Nucleus accumbens (tissue), 56 donors: ENCODE data around the gene CGNL1.

Experiments used
- DNase-seq, 56 donors: peaks; one replicate each; lab custom pipeline; 2025; lab: John Stamatoyannopoulos, UW

The CGNL1 gene

GRCh38 chr15:57538821-57539220 lies 162.5 kb downstream of the CGNL1 start:
- DNase-seq, result no peak

DNA sequence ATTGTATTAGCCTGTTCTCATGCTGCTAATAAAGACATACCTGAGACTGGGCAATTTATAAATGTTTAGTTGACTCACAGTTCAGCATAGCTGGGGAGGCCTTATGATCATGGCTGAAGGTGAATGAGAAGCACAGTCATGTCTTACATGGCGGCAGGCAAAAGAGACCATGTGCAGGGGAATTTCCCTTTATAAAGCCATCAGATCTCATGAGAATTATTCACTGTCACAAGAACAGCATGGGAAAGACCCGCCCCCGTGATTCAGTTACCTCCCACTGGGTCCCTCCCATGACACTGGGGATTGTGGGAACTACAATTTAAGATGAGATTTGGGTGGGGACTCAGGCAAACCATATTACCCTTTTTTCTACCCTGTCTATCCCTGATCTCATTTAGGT lies 163.9 kb downstream of the CGNL1 start:
- DNase-seq, result no peak

DNA sequence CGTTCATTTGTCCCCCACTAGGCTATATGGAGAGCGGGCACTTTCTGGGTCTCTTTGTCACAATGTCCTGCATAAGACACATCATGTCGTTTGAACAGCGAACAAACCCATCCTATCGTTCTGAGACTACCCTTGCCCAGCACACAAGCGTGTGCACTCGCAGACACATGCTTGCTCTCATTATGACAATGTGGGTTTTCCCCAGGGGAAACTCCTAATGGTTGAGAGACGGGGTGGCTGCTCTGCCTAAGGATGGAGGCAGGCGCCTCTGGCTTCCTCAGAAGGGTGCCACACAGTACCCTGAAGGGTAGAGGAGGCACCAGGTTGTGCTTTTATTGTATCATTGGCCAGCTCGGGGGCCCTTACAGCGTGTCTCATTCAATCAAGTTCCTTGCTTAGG lies 164.4 kb downstream of the CGNL1 start:
- DNase-seq, result no peak

- no peak for DNase-seq
These were observed 165.0 kb downstream of the CGNL1 start for GRCh38 chr15:57541271-57541670.

DNA sequence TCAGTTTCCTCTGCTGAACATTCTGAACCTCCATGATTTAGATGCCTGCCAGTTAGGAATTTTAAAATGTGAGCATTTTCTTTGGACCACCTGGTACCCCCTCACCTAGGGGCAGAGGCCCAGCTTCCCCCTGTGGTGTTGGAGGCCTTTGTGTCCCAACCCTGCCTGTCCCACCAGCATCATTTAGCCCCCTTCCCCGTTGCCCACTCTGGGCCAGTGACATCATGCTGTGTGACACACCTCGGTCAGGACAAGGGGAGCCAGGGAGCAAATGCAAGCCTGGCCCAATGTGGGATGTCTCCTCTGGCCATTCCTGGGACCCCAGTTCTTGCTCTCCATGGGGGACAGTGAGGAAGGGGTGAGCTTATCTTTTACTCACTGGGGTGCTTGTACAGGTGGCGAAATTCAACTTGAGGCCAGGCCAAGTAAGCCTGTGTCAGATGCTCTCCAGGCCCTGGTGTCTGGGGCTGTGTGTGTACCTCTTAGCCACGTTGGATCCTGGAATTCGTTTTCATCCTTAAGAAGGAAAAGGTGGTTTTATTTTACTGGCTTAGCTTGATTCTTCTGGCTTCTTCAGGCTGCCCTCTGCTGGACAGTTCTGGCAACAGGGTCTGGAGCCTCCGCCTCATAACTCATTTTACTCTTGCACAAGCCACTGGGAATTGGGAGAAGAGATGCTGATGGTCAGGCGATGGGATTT lies 165.7 kb downstream of the CGNL1 start:
- peak in 35 of 56 donors; percentile 6 to 79 (median 25) for DNase-seq

DNA sequence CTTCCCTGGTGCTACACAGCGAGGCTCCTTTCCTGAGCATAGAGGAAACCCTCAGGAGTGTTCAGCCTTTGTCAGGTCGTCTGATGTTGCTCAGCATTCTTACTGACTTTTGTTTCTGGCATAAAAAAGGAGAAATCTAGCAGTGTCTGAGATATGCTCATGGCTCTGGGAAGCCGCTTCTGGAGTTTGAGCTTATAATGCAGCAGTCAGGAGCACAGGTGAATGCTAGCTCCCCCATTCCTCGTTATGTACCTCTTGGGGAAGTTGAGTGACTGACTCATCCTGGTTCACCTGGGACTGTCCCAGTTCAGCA lies 166.2 kb downstream of the CGNL1 start:
- DNase-seq, result no peak

DNA sequence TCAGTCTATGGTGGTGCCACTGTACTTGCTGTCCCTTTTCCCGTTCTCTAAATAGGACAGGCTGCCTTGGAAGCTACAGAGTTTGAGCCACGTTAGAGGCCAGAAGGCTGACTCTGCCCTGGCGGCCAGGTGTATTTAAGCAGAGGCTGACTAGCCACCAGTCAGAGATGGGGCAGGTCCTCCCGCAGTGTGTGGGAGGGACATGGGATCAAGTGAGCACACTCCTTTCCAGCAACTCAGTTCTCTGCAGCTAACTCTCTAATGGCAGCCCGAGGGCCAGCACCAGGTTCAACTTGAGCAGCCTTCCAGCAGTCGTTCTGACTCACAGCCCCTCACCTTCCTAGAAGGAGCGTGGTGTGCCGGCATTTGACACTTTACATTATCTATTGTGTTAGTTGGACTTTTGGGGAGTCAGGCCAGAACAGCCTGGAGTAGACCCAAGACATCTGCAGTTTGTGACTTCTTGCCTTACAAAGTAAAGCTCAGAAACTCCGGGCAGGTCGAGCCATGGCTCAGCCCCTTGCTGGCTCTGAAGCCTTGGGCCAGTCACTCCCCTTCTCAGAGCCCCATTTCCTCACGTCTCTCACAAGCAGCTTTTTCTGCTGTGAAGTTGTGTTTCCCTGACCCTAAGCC lies 168.7 kb downstream of the CGNL1 start:
- no peak for DNase-seq

DNA sequence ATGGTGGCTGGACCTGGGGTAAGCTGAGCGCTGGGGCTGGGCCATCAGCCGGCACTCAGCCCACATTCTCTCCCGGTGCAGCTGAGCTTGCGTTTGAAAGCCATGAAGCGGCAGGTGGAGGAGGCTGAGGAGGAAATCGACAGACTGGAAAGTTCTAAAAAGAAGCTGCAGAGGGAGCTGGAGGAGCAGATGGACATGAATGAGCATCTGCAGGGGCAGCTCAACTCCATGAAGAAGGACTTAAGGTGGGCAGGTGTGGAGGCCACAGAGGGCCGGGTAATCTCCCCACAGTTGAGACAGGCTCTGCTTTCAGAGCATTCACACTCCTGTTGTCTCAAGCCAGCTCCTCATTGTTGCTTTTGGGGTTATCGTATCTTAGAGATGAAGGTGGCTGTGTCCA lies 169.7 kb downstream of the CGNL1 start:
- DNase-seq, result no peak

- no peak for DNase-seq
These were observed 171.0 kb downstream of the CGNL1 start for GRCh38 chr15:57547243-57547755.

DNA sequence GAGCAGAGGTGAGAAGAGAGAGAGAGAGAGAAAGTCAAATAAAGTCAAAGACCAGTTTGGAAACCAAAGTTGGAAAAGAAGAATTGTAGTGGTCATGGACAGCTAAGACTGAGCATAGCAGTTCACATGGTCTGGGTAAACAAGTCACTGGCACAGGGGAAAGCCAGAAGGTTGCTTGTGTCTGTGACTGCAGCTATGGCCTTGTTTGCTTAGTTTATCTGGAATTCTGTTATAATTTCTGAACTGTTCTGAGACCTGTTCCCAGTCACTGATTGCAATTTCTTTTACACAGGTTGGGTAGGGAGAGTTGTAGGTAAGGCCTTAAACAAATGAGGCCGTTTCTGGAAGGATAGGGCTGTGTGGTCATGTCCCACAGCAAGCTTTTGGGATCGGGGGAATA lies 172.0 kb downstream of the CGNL1 start:
- DNase-seq, result no peak

GRCh38 chr15:57548835-57549234 lies 172.5 kb downstream of the CGNL1 start:
- no peak for DNase-seq

- no peak for DNase-seq
These were observed 173.6 kb downstream of the CGNL1 start for GRCh38 chr15:57549935-57550334.

DNA sequence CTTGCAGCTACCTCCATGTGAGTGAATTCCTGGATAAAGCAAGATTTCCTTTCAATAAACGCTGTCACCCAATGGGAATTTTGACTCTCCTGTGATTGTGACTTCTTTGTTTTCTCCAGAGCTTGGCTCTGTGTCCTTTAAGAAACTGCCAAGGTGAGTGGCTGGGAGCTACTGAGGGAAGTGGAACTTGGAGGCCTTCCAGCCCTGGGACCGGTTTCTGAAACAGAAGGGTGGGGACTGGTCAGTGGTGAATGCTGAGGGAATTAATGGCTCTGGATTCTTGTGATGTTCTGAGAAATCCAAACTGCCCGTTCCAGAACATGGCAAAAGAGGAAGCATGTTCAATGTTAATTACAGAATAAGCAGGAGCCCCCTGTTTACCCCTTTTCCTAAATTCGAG lies 174.3 kb downstream of the CGNL1 start:
- peak in 31 of 56 donors; percentile 8 to 78 (median 30) for DNase-seq

- no peak for DNase-seq
These were observed 175.7 kb downstream of the CGNL1 start for GRCh38 chr15:57551715-57552677.

DNA sequence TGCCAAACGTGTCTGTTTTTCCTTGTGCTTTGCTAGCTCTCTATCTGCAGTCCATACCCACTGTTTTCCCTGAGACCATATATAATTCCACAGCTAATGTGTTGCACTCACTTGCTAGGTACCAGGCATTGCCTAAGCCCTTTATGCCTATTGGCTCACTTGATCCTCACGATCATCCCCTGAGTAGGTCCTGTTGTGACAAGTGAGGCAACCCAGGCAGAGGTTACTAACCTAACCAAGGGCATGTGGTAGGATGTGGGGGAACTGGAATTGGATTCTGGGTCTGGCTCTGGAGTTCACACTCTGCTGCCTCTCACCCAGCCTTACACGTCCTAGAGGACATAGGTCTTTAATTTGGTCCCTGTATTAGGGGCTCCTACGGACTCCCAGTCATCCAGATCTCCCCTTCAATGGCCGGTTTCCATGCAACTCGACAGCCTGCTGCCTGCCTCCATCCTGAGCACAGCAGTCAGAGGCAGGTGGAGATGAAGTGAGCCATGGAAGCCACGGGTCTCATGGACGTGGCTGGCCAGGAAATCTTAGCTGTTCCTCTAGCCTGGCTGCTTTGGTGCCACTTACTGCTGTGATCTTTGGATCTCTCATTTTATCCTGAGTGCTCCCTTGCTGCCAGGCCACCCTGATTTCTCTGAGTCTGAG lies 176.5 kb downstream of the CGNL1 start:
- DNase-seq, result no peak

DNA sequence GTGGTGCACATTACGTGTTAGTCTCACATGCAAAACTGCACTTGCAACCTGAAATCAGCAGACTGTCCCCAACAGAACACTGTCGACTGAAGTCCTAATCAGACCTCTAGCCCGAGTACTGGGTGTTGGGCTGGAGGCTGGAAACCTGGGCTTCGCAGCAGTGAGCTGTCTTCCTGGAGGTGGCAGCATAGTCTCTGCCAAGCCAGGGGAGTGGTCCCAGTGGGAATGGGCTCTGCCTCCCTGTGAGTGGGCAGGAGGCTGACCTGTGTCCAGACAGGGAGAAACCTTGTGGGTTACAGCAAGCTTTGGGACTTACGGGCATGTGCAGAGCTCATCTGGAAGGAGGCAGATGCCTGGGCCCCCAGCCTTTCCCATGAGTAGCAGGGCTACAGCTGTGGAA lies 177.2 kb downstream of the CGNL1 start:
- DNase-seq, result no peak

DNA sequence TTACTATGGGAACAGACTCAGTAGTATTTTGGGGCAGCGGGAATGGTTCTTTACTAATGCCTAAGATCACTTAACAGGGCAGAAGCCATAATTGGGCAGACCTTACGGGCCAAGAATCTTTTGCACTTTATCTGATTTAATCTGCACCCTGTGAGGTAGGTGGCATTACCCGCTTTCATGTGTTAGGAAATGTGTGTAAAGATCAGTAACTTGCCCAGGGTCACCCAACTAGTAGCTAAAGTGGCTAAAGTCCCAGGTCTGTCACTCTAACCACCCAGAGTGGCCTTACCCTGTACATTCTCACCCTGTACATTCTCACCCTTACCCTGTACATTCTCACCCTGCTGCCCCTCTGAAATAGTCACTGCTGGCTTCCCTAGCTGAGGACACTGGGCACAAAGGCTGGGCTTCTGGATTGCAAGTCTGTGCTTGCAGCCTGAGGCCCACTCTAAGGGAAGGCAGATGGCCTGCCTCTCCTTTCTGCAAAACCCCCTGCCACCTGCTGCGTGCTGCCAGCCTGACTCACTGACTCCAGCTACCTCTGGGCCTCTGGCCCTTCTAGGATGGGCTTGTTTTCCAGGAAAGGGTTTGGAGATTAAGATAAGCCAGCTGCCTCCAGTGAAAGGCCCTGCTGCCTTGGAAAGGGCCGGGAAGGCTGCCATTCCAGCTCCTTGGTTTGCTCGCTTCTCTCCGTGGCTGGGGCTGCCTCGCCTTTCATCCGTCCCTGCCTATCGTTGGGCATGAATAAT lies 177.9 kb downstream of the CGNL1 start:
- peak in 18 of 56 donors; percentile 7 to 58 (median 21) for DNase-seq

GRCh38 chr15:57554812-57555179 lies 178.5 kb downstream of the CGNL1 start:
- no peak for DNase-seq

DNA sequence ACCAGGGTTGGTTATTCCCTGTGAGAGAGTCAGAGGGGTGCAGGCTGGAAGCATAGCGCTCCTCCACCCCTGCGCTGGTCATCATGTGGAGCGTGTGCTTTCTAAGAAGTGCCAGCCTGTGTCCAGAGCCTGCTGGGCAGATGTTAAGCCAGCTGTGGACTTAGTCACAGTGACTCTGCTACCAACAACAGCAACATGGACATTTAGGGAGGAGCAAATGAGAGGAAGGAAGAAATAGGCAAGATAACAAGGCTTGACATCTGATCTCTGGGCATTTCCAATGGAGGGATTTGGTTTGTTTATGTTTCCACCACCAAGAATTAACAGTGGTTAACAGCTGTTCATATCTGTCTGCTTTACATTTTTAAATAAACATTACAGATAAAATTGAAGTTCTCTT lies 179.0 kb downstream of the CGNL1 start:
- DNase-seq, result peak in 1 of 56 donors; percentile 8

DNA sequence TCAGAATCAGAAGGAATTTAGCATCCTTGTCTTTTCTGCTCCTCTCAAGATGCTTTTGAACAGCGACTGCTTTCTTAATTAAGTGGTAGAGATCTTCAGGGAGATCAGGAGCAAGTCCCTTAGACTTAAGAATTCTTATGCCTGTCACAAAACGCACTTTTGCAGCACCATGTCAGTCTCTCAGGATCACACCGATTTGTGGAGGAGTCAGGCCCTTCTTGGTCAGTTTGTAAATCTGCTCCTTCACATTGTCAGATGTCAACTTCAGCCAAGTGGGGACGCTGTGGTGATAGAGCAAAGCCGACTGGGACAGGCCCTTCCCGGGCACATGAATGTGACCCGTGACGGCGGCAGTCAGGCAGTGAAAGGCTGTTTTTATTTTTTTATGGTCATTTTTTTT lies 179.7 kb downstream of the CGNL1 start:
- no peak for DNase-seq
